ENCODE measurements around the gene INCENP.

GRCh38 chr11:62153617-62154016 lies 29.8 kb downstream of the INCENP start:
- no peak for TF ChIP-seq CTCF (IDR thresholded peaks at IDR 0.05; ENCODE audit: low read depth, low read length, missing input control)
- no peak for TF ChIP-seq REST (IDR thresholded peaks at IDR 0.05)
- TF ChIP-seq YY1 (IDR thresholded peaks at IDR 0.05), result no peak
- TF ChIP-seq TAF1 (conservative IDR thresholded peaks at IDR 0.05), result no peak
- TF ChIP-seq GABPA (IDR thresholded peaks at IDR 0.05 in 1 of 2, conservative IDR thresholded peaks at IDR 0.05 in 1 of 2), result no peak
- no peak for TF ChIP-seq ZBTB33 (IDR thresholded peaks at IDR 0.05)
- no peak for TF ChIP-seq MAX (IDR thresholded peaks at IDR 0.05)
- TF ChIP-seq SP1 (IDR thresholded peaks at IDR 0.05), result no peak
- TF ChIP-seq FOXA1 (IDR thresholded peaks at IDR 0.05), result no peak
